HepG2 (cell line): ENCODE measurements around the gene SNX9. TPM values are rescaled to one million over a fixed set of nuclear protein-coding genes. Genes with fewer than 3 reads are reported as not detected.

Experiments used
- POLR2AphosphoS2 ChIP-seq: IDR thresholded peaks from 2 replicates; pipeline ENCODE4 v1.6.1; 2011; ENCODE audit warnings: low read depth, low read length, improper control_type of control experiment
- RBAK ChIP-seq: sonication (generic); formaldehyde crosslinking; IDR thresholded peaks from 2 replicates; pipeline ENCODE4 v1.5.1; 2020; ENCODE audit warnings: mild to moderate bottlenecking, missing genetic modification reagents
- TOE1 ChIP-seq: sonication (generic); formaldehyde crosslinking; IDR thresholded peaks from 2 replicates; pipeline ENCODE4 v1.4.0; 2020; ENCODE audit warnings: mild to moderate bottlenecking, missing genetic modification reagents
- ZNF160 ChIP-seq: sonication (generic); formaldehyde crosslinking; IDR thresholded peaks from 2 replicates; pipeline ENCODE4 v1.8.0; 2022; ENCODE audit warnings: mild to moderate bottlenecking, inconsistent platforms, missing genetic modification reagents
- polyA plus RNA-seq, 8 experiments: library from polyadenylated mRNA; depleted of rRNA in 3 of 8; stranded (reverse) in 7 of 8; unstranded in 1 of 8; fragments of >200 nt; fragmentation: Illumina TruSeq in 4 of 8; extraction: Trizol in 4 of 8; gene quantifications; 2 replicates each; pipeline versions ENCODE4 v1.2.1 to v1.2.3, GENCODE V29; 2011 to 2016; ENCODE audit warnings: low read depth in 4 of 8, missing spikeins in 1 of 8, mixed read lengths in 1 of 8; ENCODE audit not compliant: insufficient read depth in 1 of 8
- total RNA-seq, 5 experiments: library from RNA; depleted of rRNA; stranded (reverse); fragments of >200 nt; fragmentation: Illumina TruSeq; extraction: Trizol; gene quantifications; 2 replicates each; pipeline ENCODE4 v1.2.3, GENCODE V29; 2016; ENCODE audit warnings: low read depth in 1 of 5
- TF ChIP-seq, protein P1 (sequence below): IDR thresholded peaks from 2 replicates; pipeline ENCODE4 v1.6.1; 2012; ENCODE audit warnings: low read depth, low read length, improper control_type of control experiment
- TF ChIP-seq, protein P2 (sequence below): sonication (generic); formaldehyde crosslinking; conservative IDR thresholded peaks from 2 replicates; pipeline ENCODE4 v1.4.0; 2020; ENCODE audit warnings: mild to moderate bottlenecking, missing genetic modification reagents, moderate library complexity
- TF ChIP-seq, protein P3 (sequence below): sonication (generic); formaldehyde crosslinking; IDR thresholded peaks from 2 replicates; pipeline ENCODE4 v1.8.1; 2023; ENCODE audit warnings: mild to moderate bottlenecking, moderate library complexity, missing genetic modification reagents
- TF ChIP-seq, protein P4 (sequence below), 2 experiments: fragments of 450-650 bp in 1 of 2; sonication (generic) in 1 of 2; formaldehyde crosslinking in 1 of 2; IDR thresholded peaks; 2 replicates each; pipeline versions ENCODE4 v1.6.1 to v1.8.0; 2016 to 2022; ENCODE audit warnings: antibody characterized with exemption in 1 of 2, mild to moderate bottlenecking in 1 of 2, missing genetic modification reagents in 1 of 2
- TF ChIP-seq, protein P5 (sequence below): IDR thresholded peaks from 2 replicates; pipeline ENCODE4 v1.6.1; 2016; ENCODE audit warnings: missing compliant biosample characterization, missing genetic modification reagents, borderline replicate concordance

Gene SNX9
- total and polyA plus RNA-seq, 2 of the 13 experiments (the other 11 are each of a cell fraction or from before 2014, with no cell fraction given): 21.9 to 36.0 TPM

DNA sequence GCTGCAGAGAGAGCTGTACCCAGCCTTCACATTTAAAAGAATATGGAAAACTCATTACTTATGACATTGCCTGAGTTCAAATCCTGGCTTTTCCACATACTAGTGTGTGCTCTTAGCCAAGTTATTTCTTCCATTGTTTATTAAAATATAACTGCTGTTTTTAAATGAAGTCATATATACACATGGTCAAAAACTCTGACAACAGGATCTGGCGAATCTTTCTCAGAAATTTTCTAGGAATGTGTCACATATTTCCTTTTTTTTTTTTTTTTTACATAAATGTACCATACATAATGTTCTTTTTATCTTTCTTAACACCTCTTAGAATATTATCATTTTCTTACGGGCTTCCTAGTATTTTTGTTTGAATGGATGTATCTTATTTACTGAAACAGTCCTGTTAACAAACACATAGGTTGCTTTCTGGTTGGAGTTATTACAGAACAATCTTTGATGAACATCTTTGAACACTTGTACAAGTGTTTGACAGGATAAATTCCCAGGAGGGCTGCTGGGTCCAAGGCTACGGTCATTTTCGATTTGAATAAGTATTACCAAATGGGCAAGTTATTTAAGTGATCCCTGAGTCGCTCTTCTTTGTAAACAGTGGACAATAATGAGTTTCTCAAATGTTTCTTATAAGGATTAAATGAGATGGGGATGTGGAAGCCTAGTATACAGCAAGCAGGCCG, 1.6 kb upstream of the SNX9 start (continued):
- TF ChIP-seq, protein P1, sequence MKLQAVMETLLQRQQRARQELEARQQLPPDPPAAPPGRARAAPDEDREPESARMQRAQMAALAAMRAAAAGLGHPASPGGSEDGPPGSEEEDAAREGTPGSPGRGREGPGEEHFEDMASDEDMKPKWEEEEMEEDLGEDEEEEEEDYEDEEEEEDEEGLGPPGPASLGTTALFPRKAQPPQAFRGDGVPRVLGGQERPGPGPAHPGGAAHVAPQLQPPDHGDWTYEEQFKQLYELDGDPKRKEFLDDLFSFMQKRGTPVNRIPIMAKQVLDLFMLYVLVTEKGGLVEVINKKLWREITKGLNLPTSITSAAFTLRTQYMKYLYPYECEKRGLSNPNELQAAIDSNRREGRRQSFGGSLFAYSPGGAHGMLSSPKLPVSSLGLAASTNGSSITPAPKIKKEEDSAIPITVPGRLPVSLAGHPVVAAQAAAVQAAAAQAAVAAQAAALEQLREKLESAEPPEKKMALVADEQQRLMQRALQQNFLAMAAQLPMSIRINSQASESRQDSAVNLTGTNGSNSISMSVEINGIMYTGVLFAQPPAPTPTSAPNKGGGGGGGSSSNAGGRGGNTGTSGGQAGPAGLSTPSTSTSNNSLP: no peak
- no peak for TF ChIP-seq ZNF160
- TF ChIP-seq, protein P2, sequence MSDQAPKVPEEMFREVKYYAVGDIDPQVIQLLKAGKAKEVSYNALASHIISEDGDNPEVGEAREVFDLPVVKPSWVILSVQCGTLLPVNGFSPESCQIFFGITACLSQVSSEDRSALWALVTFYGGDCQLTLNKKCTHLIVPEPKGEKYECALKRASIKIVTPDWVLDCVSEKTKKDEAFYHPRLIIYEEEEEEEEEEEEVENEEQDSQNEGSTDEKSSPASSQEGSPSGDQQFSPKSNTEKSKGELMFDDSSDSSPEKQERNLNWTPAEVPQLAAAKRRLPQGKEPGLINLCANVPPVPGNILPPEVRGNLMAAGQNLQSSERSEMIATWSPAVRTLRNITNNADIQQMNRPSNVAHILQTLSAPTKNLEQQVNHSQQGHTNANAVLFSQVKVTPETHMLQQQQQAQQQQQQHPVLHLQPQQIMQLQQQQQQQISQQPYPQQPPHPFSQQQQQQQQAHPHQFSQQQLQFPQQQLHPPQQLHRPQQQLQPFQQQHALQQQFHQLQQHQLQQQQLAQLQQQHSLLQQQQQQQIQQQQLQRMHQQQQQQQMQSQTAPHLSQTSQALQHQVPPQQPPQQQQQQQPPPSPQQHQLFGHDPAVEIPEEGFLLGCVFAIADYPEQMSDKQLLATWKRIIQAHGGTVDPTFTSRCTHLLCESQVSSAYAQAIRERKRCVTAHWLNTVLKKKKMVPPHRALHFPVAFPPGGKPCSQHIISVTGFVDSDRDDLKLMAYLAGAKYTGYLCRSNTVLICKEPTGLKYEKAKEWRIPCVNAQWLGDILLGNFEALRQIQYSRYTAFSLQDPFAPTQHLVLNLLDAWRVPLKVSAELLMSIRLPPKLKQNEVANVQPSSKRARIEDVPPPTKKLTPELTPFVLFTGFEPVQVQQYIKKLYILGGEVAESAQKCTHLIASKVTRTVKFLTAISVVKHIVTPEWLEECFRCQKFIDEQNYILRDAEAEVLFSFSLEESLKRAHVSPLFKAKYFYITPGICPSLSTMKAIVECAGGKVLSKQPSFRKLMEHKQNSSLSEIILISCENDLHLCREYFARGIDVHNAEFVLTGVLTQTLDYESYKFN (CRISPR knock-in tag): no peak
- TF ChIP-seq, protein P3, sequence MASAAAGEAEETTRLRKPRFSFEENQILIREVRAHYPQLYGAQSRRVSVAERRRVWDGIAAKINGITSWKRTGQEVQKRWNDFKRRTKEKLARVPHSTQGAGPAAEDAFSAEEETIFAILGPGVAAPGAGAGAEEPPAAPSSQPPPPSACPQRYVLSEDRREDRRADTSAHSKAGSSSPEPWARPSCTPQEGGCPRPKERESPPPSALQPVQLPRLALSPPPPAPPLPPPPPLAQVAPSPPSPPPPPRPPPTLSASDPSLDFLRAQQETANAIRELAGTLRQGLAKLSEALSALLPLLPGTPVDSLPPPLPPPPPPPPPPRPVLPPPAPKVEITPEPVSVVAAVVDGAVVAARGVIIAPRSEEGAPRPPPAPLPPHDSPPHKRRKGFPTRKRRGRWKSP (CRISPR knock-in tag): no peak
- TF ChIP-seq, protein P4, sequence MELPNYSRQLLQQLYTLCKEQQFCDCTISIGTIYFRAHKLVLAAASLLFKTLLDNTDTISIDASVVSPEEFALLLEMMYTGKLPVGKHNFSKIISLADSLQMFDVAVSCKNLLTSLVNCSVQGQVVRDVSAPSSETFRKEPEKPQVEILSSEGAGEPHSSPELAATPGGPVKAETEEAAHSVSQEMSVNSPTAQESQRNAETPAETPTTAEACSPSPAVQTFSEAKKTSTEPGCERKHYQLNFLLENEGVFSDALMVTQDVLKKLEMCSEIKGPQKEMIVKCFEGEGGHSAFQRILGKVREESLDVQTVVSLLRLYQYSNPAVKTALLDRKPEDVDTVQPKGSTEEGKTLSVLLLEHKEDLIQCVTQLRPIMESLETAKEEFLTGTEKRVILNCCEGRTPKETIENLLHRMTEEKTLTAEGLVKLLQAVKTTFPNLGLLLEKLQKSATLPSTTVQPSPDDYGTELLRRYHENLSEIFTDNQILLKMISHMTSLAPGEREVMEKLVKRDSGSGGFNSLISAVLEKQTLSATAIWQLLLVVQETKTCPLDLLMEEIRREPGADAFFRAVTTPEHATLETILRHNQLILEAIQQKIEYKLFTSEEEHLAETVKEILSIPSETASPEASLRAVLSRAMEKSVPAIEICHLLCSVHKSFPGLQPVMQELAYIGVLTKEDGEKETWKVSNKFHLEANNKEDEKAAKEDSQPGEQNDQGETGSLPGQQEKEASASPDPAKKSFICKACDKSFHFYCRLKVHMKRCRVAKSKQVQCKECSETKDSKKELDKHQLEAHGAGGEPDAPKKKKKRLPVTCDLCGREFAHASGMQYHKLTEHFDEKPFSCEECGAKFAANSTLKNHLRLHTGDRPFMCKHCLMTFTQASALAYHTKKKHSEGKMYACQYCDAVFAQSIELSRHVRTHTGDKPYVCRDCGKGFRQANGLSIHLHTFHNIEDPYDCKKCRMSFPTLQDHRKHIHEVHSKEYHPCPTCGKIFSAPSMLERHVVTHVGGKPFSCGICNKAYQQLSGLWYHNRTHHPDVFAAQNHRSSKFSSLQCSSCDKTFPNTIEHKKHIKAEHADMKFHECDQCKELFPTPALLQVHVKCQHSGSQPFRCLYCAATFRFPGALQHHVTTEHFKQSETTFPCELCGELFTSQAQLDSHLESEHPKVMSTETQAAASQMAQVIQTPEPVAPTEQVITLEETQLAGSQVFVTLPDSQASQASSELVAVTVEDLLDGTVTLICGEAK (IDR thresholded peaks at IDR 0.05): no peak
- TF ChIP-seq, protein P4 (CRISPR knock-in tag; IDR thresholded peaks at IDR 0.05): no peak
- no peak for TF ChIP-seq TOE1 (CRISPR knock-in tag)
- TF ChIP-seq, protein P5, sequence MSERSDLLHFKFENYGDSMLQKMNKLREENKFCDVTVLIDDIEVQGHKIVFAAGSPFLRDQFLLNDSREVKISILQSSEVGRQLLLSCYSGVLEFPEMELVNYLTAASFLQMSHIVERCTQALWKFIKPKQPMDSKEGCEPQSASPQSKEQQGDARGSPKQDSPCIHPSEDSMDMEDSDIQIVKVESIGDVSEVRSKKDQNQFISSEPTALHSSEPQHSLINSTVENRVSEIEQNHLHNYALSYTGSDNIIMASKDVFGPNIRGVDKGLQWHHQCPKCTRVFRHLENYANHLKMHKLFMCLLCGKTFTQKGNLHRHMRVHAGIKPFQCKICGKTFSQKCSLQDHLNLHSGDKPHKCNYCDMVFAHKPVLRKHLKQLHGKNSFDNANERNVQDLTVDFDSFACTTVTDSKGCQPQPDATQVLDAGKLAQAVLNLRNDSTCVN (CRISPR knock-in tag): no peak
- TF ChIP-seq POLR2AphosphoS2: no peak
- no peak for TF ChIP-seq RBAK (CRISPR knock-in tag)
